A673 (cell line): ENCODE data around the gene TIGD6. TPM values are rescaled to one million over a fixed set of nuclear protein-coding genes. Genes with fewer than 3 reads are reported as not detected.

ENCODE experiments used
- BruUV-seq: library from RNA; stranded (reverse); fragments of 400-500 nt; replicated peaks from 2 replicates; lab custom pipeline; 2021; lab: Mats Ljungman, UMichigan
- CTCF ChIA-PET: fragments of 300-600 bp; sonication (Branson Sonifier 250); formaldehyde crosslinking; loops from one replicate; lab custom pipeline; 2022; ENCODE audit warnings: antibody characterized with exemption; lab: Charles Lee
- POLR2A ChIA-PET: fragments of 300-600 bp; sonication (Branson Sonifier 250); formaldehyde crosslinking; loops from one replicate; lab custom pipeline; 2022; ENCODE audit warnings: antibody characterized with exemption; ENCODE audit not compliant: low non-redundant PET; lab: Charles Lee
- DNase-seq: peaks from one replicate; pipeline ENCODE4 v3.0.0-alpha.2; 2015; ENCODE audit warnings: low spot score
- H3K27ac ChIP-seq: fragments of 200-600 bp; sonication (generic); 2 replicates; pipeline ENCODE4 v1.5.1; 2016; ENCODE audit warnings: mixed run types, low read depth, mild to moderate bottlenecking, mixed read lengths, antibody characterized with exemption, low read length; ENCODE audit not compliant: poor library complexity, severe bottlenecking
- H3K27me3 ChIP-seq: fragments of 200-600 bp; sonication (generic); replicated peaks from 2 replicates; pipeline ENCODE4 v1.6.1; 2017; ENCODE audit warnings: mixed run types, low read depth, mild to moderate bottlenecking, mixed read lengths, antibody characterized with exemption, low read length; ENCODE audit not compliant: insufficient read depth, poor library complexity
- H3K36me3 ChIP-seq: fragments of 200-600 bp; sonication (generic); 2 replicates; pipeline ENCODE4 v1.6.1; 2016; ENCODE audit warnings: mixed run types, mild to moderate bottlenecking, mixed read lengths, antibody characterized with exemption, low read length; ENCODE audit not compliant: insufficient read depth, poor library complexity, severe bottlenecking
- H3K4me1 ChIP-seq: fragments of 200-600 bp; sonication (generic); 2 replicates; pipeline ENCODE4 v1.6.1; 2017; ENCODE audit warnings: mixed run types, mild to moderate bottlenecking, mixed read lengths, antibody characterized with exemption, low read length; ENCODE audit not compliant: insufficient read depth, poor library complexity, severe bottlenecking
- H3K4me3 ChIP-seq: fragments of 200-600 bp; sonication (generic); 2 replicates; pipeline ENCODE4 v1.5.1; 2016; ENCODE audit warnings: low read depth, mixed run types, mild to moderate bottlenecking, mixed read lengths, low read length; ENCODE audit not compliant: poor library complexity, severe bottlenecking
- H3K9me3 ChIP-seq: fragments of 200-600 bp; sonication (generic); 2 replicates; pipeline ENCODE4 v1.6.1; 2016; ENCODE audit warnings: mixed run types, low read depth, mild to moderate bottlenecking, mixed read lengths, antibody characterized with exemption, low read length; ENCODE audit not compliant: poor library complexity, severe bottlenecking
- CTCF ChIP-seq: fragments of 300-800, 200-600 bp; sonication (generic); conservative IDR thresholded peaks from 2 replicates; pipeline ENCODE4 v1.5.1; 2017; ENCODE audit warnings: low read depth, mild to moderate bottlenecking, antibody characterized with exemption, low read length, moderate library complexity, mixed read lengths
- EZH2 ChIP-seq: fragments of 200-600 bp; sonication (generic); IDR thresholded peaks from 2 replicates; pipeline ENCODE4 v1.6.1; 2017; ENCODE audit warnings: borderline replicate concordance, low read depth, mild to moderate bottlenecking, mixed read lengths, antibody characterized with exemption, low read length; ENCODE audit not compliant: poor library complexity, severe bottlenecking
- intact Hi-C: fragments of 100-400 bp; cut with micrococcal nuclease; formaldehyde crosslinking; loops from one replicate; pipeline ENCODE4 v1.10.0; 2022; ENCODE audit not compliant: unreplicated experiment
- total RNA-seq: library from RNA; stranded (reverse); gene quantifications from 2 replicates; pipeline ENCODE4 v1.2.3, GENCODE V29; 2021

The TIGD6 gene
- total RNA-seq, 1 experiment from 2014 or later = 7.5 TPM

GRCh38 chr5:150009671-150010387 is 9.4 kb upstream of the TIGD6 start:
- DNase-seq = no peak
- TF ChIP-seq EZH2 (no peak), CTCF (no peak)
- no peak overlapping the region for H3K27ac ChIP-seq
- no peaks in the 10 kb centered on the region for H3K9me3 ChIP-seq
- ChIA-PET CTCF (no interaction called here), POLR2A (interaction anchor here (0.7 kb wide), 2 partner anchors 12 to 72 kb away, joined by 3 to 5 read pairs; no protein-coding TSS in a partner anchor)
- intact Hi-C loops = no loop called here
- H3K4me1 ChIP-seq = no peaks in the 10 kb centered on the region
- H3K36me3 ChIP-seq = peaks cover 93% of the 10 kb centered on the region
- BruUV-seq = no TSS peak
- no peak overlapping the region for H3K4me3 ChIP-seq
- no peaks in the 10 kb centered on the region for H3K27me3 ChIP-seq

GRCh38 chr5:150007050-150007449 is 6.6 kb upstream of the TIGD6 start:
- no peak overlapping the region for H3K4me3 ChIP-seq
- ChIA-PET POLR2A (interaction anchor here (0.5 kb wide), 1 partner anchor 45 kb away, joined by 3 read pairs; no protein-coding TSS in a partner anchor), CTCF (no interaction called here)
- peaks cover 70% of the 10 kb centered on the region for H3K36me3 ChIP-seq
- no peak overlapping the region for H3K27ac ChIP-seq
- no peak for TF ChIP-seq CTCF
- TF ChIP-seq EZH2 = no peak
- no peaks in the 10 kb centered on the region for H3K9me3 ChIP-seq
- peaks cover 4% of the 10 kb centered on the region for H3K4me1 ChIP-seq
- BruUV-seq = no TSS peak
- DNase-seq = no peak
- intact Hi-C loops = no loop called here
- no peaks in the 10 kb centered on the region for H3K27me3 ChIP-seq

- ChIA-PET CTCF (no interaction called here), POLR2A (no interaction called here)
- intact Hi-C loops = no loop called here
- Histone ChIP-seq H3K36me3 (peaks cover 65% of the 10 kb centered on the region), H3K27me3 (no peaks in the 10 kb centered on the region), H3K9me3 (no peaks in the 10 kb centered on the region), H3K4me1 (peaks cover 4% of the 10 kb centered on the region), H3K4me3 (no peak overlapping the region), H3K27ac (no peak overlapping the region)
- TF ChIP-seq CTCF (no peak), EZH2 (no peak)
- DNase-seq = no peak
- no TSS peak for BruUV-seq
Measured at GRCh38 chr5:150006318-150006717, 5.9 kb upstream of the TIGD6 start.
